Ishikawa (cell line): ENCODE results near the gene IL13RA2.

Source experiments
- FOXM1 ChIP-seq: IDR thresholded peaks from 2 replicates; pipeline ENCODE4 v1.6.1; 2012; ENCODE audit warnings: low read depth, borderline replicate concordance
- RAD21 ChIP-seq: IDR thresholded peaks from 2 replicates; pipeline ENCODE4 v1.6.1; 2012; ENCODE audit warnings: low read depth
- TF ChIP-seq, protein P1 (sequence below): IDR thresholded peaks from 2 replicates; pipeline ENCODE4 v1.6.1; 2012; ENCODE audit warnings: low read depth, mild to moderate bottlenecking

DNA sequence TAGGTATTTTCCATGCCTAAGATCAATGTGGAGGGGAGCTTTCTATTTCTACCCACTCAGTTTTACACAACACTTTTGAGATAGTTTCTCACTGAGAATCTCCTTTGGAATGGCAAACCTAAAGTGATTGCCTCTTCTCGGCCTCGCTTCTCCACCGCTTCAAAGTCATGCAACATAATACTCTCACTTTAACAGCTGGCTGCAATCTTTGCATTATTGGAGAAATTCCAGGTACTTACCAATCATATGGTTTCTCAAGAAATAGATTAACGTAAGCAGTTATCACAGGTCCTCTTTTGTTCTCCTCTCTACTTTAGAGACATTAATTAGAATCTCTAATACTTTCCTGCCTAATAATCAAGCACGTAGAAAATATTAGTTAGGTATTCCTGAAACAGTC is 3.7 kb upstream of the IL13RA2 start:
- TF ChIP-seq, protein P1, sequence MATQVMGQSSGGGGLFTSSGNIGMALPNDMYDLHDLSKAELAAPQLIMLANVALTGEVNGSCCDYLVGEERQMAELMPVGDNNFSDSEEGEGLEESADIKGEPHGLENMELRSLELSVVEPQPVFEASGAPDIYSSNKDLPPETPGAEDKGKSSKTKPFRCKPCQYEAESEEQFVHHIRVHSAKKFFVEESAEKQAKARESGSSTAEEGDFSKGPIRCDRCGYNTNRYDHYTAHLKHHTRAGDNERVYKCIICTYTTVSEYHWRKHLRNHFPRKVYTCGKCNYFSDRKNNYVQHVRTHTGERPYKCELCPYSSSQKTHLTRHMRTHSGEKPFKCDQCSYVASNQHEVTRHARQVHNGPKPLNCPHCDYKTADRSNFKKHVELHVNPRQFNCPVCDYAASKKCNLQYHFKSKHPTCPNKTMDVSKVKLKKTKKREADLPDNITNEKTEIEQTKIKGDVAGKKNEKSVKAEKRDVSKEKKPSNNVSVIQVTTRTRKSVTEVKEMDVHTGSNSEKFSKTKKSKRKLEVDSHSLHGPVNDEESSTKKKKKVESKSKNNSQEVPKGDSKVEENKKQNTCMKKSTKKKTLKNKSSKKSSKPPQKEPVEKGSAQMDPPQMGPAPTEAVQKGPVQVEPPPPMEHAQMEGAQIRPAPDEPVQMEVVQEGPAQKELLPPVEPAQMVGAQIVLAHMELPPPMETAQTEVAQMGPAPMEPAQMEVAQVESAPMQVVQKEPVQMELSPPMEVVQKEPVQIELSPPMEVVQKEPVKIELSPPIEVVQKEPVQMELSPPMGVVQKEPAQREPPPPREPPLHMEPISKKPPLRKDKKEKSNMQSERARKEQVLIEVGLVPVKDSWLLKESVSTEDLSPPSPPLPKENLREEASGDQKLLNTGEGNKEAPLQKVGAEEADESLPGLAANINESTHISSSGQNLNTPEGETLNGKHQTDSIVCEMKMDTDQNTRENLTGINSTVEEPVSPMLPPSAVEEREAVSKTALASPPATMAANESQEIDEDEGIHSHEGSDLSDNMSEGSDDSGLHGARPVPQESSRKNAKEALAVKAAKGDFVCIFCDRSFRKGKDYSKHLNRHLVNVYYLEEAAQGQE: no peak
- TF ChIP-seq RAD21 (no peak), FOXM1 (no peak)
